Ovary (tissue), 3 donors: ENCODE measurements around the gene TNRC6B.

ENCODE experiments used
- POLR2A ChIP-seq: fragments of 450-650 bp; IDR thresholded peaks from one replicate; pipeline ENCODE4 v1.6.1; 2017; ENCODE audit warnings: antibody characterized with exemption, mild to moderate bottlenecking, moderate library complexity
- TF ChIP-seq, protein P1 (sequence below), 3 donors: fragments of 450-650 bp in 2 of 3; fragments of 200-600 bp in 1 of 3; IDR thresholded peaks; one replicate each; pipeline versions ENCODE4 v1.5.1 to v1.8.0; 2016 to 2022; ENCODE audit warnings: antibody characterized with exemption in 3 of 3, mild to moderate bottlenecking in 1 of 3
- donor health status: DM: no; HTN: no; CAD: no.

- TF ChIP-seq, protein P1, sequence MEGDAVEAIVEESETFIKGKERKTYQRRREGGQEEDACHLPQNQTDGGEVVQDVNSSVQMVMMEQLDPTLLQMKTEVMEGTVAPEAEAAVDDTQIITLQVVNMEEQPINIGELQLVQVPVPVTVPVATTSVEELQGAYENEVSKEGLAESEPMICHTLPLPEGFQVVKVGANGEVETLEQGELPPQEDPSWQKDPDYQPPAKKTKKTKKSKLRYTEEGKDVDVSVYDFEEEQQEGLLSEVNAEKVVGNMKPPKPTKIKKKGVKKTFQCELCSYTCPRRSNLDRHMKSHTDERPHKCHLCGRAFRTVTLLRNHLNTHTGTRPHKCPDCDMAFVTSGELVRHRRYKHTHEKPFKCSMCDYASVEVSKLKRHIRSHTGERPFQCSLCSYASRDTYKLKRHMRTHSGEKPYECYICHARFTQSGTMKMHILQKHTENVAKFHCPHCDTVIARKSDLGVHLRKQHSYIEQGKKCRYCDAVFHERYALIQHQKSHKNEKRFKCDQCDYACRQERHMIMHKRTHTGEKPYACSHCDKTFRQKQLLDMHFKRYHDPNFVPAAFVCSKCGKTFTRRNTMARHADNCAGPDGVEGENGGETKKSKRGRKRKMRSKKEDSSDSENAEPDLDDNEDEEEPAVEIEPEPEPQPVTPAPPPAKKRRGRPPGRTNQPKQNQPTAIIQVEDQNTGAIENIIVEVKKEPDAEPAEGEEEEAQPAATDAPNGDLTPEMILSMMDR (IDR thresholded peaks at IDR 0.05) = no peak
- TF ChIP-seq POLR2A = no peak
Observed at GRCh38 chr22:40341604-40342003, 163.9 kb downstream of the TNRC6B start.
